ENCODE data around the gene CNOT10. TPM values are rescaled to one million over a fixed set of nuclear protein-coding genes. Genes with fewer than 3 reads are reported as not detected.
"Not testable (repeated sequence)": the region's sequence is repeated elsewhere in the genome, so short reads cannot be mapped to it uniquely, and the experiment has no call there.

Gene CNOT10
- total RNA-seq, result 10 to 100 TPM; 20.0 to 26.5 TPM
- long read RNA-seq, donor 1, partial matches to known transcripts, result 2 of 9 reads
- long read RNA-seq, donor 1, other reads (novel, unspliced or antisense), result 3 of 9 reads
- long read RNA-seq, donor 2, transcript CNOT10-201 (19 exons, 2,815 nt), result major isoform, 9 of 18 reads
- long read RNA-seq, donor 2, partial matches to known transcripts, result 3 of 18 reads
- long read RNA-seq, donor 2, other reads (novel, unspliced or antisense), result 5 of 18 reads

- intact Hi-C loops (cut with DNase I), result no loop called here
- DNase-seq (ENCODE audit: low spot score), result peak; percentile 99
Observed at GRCh38 chr3:32684800-32685542, at the start of gene CNOT10. CNOT10 (plus strand) TSS chr3:32685188; CDS start chr3:32685461, 273 bp downstream.

GRCh38 chr3:32640939-32641338 lies 44.0 kb upstream of the CNOT10 start:
- intact Hi-C loops (cut with DNase I), result no loop called here
- DNase-seq (ENCODE audit: low spot score), result no peak

- DNase-seq (ENCODE audit: low spot score), result no peak
Observed at GRCh38 chr3:32641356-32641755, 43.6 kb upstream of the CNOT10 start.

GRCh38 chr3:32643354-32643753 lies 41.6 kb upstream of the CNOT10 start:
- intact Hi-C loops (cut with DNase I), result no loop called here
- DNase-seq (ENCODE audit: low spot score), result no peak

More at GRCh38 chr3:32641356-32641755, 43.6 kb upstream of the CNOT10 start:
- intact Hi-C loops (cut with DNase I), result no loop called here

GRCh38 chr3:32643816-32644215 lies 41.2 kb upstream of the CNOT10 start:
- intact Hi-C loops (cut with DNase I), result no loop called here
- DNase-seq (ENCODE audit: low spot score), result no peak

GRCh38 chr3:32644380-32644779 lies 40.6 kb upstream of the CNOT10 start:
- intact Hi-C loops (cut with DNase I), result no loop called here
- DNase-seq (ENCODE audit: low spot score), result no peak

GRCh38 chr3:32646761-32647160 lies 38.2 kb upstream of the CNOT10 start:
- intact Hi-C loops (cut with DNase I), result no loop called here
- no peak for DNase-seq (ENCODE audit: low spot score)

GRCh38 chr3:32652337-32653100 lies 32.5 kb upstream of the CNOT10 start:
- not testable (repeated sequence) for DNase-seq (ENCODE audit: low spot score)
- intact Hi-C loops (cut with DNase I), result loop anchor here in 1 of 2 donors (2.0 kb wide), 1 partner anchor 52 kb away; no protein-coding TSS in a partner anchor

- intact Hi-C loops (cut with DNase I), result no loop called here
- DNase-seq (ENCODE audit: low spot score), result no peak
Observed at GRCh38 chr3:32655167-32655566, 29.8 kb upstream of the CNOT10 start.

- no peak for DNase-seq (ENCODE audit: low spot score)
- intact Hi-C loops (cut with DNase I), result loop anchor here in 1 of 2 donors (10.0 kb wide), 1 partner anchor 146 kb away; no protein-coding TSS in a partner anchor
Observed at GRCh38 chr3:32660634-32661033, 24.4 kb upstream of the CNOT10 start.

- intact Hi-C loops (cut with DNase I), result loop anchor here in 1 of 2 donors (10.0 kb wide), 1 partner anchor 148 kb away; no protein-coding TSS in a partner anchor
Observed at GRCh38 chr3:32662647-32663046, 22.3 kb upstream of the CNOT10 start.

GRCh38 chr3:32664630-32665075 lies 20.3 kb upstream of the CNOT10 start:
- intact Hi-C loops (cut with DNase I), result loop anchor here (5.0 to 10.0 kb wide), 2 partner anchors 150 to 162 kb away; partner anchors contain the start of gene CMTM6 (in 1 of the 2)
- not testable (repeated sequence) for DNase-seq (ENCODE audit: low spot score)

More at GRCh38 chr3:32662647-32663046, 22.3 kb upstream of the CNOT10 start:
- no peak for DNase-seq (ENCODE audit: low spot score)

GRCh38 chr3:32667072-32667582 lies 17.9 kb upstream of the CNOT10 start:
- intact Hi-C loops (cut with DNase I), result loop anchor here (5.0 to 10.0 kb wide), 2 partner anchors 152 to 165 kb away; partner anchors contain the start of gene CMTM6 (in 1 of the 2)

GRCh38 chr3:32669226-32669625 lies 15.8 kb upstream of the CNOT10 start:
- not testable (repeated sequence) for DNase-seq (ENCODE audit: low spot score)
- intact Hi-C loops (cut with DNase I), result loop anchor here (5.0 to 10.0 kb wide), 2 partner anchors 154 to 167 kb away; partner anchors contain the start of gene CMTM6 (in 1 of the 2)

More at GRCh38 chr3:32667072-32667582, 17.9 kb upstream of the CNOT10 start:
- no peak for DNase-seq (ENCODE audit: low spot score)

- DNase-seq (ENCODE audit: low spot score); intact Hi-C loops (cut with DNase I): not testable (repeated sequence)
Observed at GRCh38 chr3:32673730-32674129, 11.3 kb upstream of the CNOT10 start.

GRCh38 chr3:32675164-32675563 lies 9.8 kb upstream of the CNOT10 start:
- no peak for DNase-seq (ENCODE audit: low spot score)
- intact Hi-C loops (cut with DNase I), result no loop called here

GRCh38 chr3:32675650-32676049 lies 9.3 kb upstream of the CNOT10 start:
- no peak for DNase-seq (ENCODE audit: low spot score)
- intact Hi-C loops (cut with DNase I), result no loop called here

- no peak for DNase-seq (ENCODE audit: low spot score)
- intact Hi-C loops (cut with DNase I), result no loop called here
Observed at GRCh38 chr3:32681811-32682210, 3.2 kb upstream of the CNOT10 start.
